Heart right ventricle (tissue), 16 donors: ENCODE measurements around the gene ARID3C. TPM values are rescaled to one million over a fixed set of nuclear protein-coding genes. Genes with fewer than 3 reads are reported as not detected.
"Not testable (repeated sequence)": the region's sequence is repeated elsewhere in the genome, so short reads cannot be mapped to it uniquely, and the experiment has no call there.

Experiments used
- ATAC-seq, 8 donors: fragments of 200-7000 bp; cut with Tn5 transposase; one replicate each; pipeline ENCODE4 v1.9.1; 2020; ENCODE audit warnings: mild to moderate bottlenecking in 8 of 8, moderate library complexity in 8 of 8, moderate number of reproducible peaks in 1 of 8
- DNase-seq, 2 donors: peaks; one replicate each; pipeline ENCODE4 v3.0.0-alpha.2; 2020
- H3K27ac ChIP-seq, 10 donors: fragments of 200-600 bp; sonication (generic) in 2 of 10; one replicate each; pipeline versions ENCODE4 v1.5.0 to v1.8.0; 2020 to 2022; ENCODE audit warnings: mild to moderate bottlenecking in 3 of 10
- H3K27me3 ChIP-seq, 7 donors: fragments of 200-600 bp; one replicate each; pipeline ENCODE4 v1.8.0; 2021 to 2022; ENCODE audit warnings: mild to moderate bottlenecking in 2 of 7
- H3K36me3 ChIP-seq, 9 donors: fragments of 200-600 bp; sonication (generic) in 1 of 9; one replicate each; pipeline versions ENCODE4 v1.5.0 to v1.8.0; 2020 to 2022; ENCODE audit warnings: mild to moderate bottlenecking in 2 of 9
- H3K4me1 ChIP-seq, 9 donors: fragments of 200-600 bp; sonication (generic) in 1 of 9; one replicate each; pipeline versions ENCODE4 v1.5.0 to v1.8.0; 2020 to 2022; ENCODE audit warnings: mild to moderate bottlenecking in 4 of 9
- H3K4me3 ChIP-seq, 10 donors: fragments of 200-600 bp; sonication (generic) in 2 of 10; one replicate each; pipeline versions ENCODE4 v1.5.0 to v1.8.0; 2020 to 2022; ENCODE audit warnings: mild to moderate bottlenecking in 7 of 10, moderate library complexity in 2 of 10
- H3K9me3 ChIP-seq, 11 donors: fragments of 200-600 bp in 10 of 11; sonication (generic) in 2 of 11; one replicate each; pipeline versions ENCODE4 v1.5.0 to v1.8.0; 2013 to 2022; ENCODE audit warnings: mild to moderate bottlenecking in 2 of 11, control low read depth in 1 of 11, moderate library complexity in 1 of 11
- CTCF ChIP-seq, 9 donors: fragments of 200-600 bp; sonication (generic) in 2 of 9; IDR thresholded peaks; one replicate each; pipeline versions ENCODE4 v1.5.0 to v1.8.0; 2021 to 2022; ENCODE audit warnings: antibody characterized with exemption in 9 of 9, mild to moderate bottlenecking in 5 of 9, moderate library complexity in 1 of 9
- WGBS, 2 donors: extraction: QIAGEN DNeasy Blood & Tissue Kit; methylation state at CpG; one replicate each; pipeline ENCODE4 v1.1.7; 2013; ENCODE audit warnings: inconsistent platforms in 1 of 2; 5-methylcytosine and 5-hydroxymethylcytosine counted together
- intact Hi-C, 10 donors: fragments of 100-400 bp; cut with DNase I; formaldehyde crosslinking; loops; one replicate each; pipeline versions ENCODE4 v1.11.1 to v1.14.2; 2022
- polyA plus RNA-seq, 2 donors: library from polyadenylated mRNA; stranded (reverse); fragments of 200-250 nt; gene quantifications; one replicate each; pipeline ENCODE4 v1.2.3, GENCODE V29; 2013
- total RNA-seq, 10 donors: library from RNA; stranded (reverse); fragmentation: NEBNext Ultra II Directional in 3 of 10; extraction: Animal tissue kit (Norgen Biotek cat#: 25700) in 3 of 10; gene quantifications; one replicate each; pipeline versions ENCODE4 v1.2.1 to v1.2.4, GENCODE V29; 2021 to 2023
- donor health status: Arrhythmogenic right ventricular cardiomyopathy.
- donor health status: ischemic (EF 13 %, LVEDD 7.1; RV severe dilation, severe dysfunction).
- donor health status: healthy with polysubstance abuse.
- donor health status: DM: no; HTN: yes; CAD: no.
- donor health status: DM: no; HTN: no; CAD: no.
- donor health status: ischemic (EF 25% LVEDD 6.9; RV normal size, moderate dysfunction).
- donor health status: ischemic (EF 25% LVEDD 5.7; RV mildly dilated, moderate dysfunction).
- donor health status: healthy.
- donor health status: DM: yes; HTN: yes; CAD: no.
- donor health status: Ischemic cardiomyopathy.
- donor health status: ischemic (EF 35%, LVEDD 5.7; RV mildly dilated, moderate dysfunction).
- donor health status: nonischemic (EF 11% LVEDD 7.7; RV severe dilation, severe dysfunction).
- donor health status: DM: yes; HTN: yes; CAD: no.
- donor health status: PGD.
- donor health status: ischemic (EF 29% LVEDD 5.4; RV normal size, mild dysfunction).
- donor health status: nonischemic (EF 23%, LVEDD 6.1; RV moderate dilation, normal function).

Gene ARID3C
- total and polyA plus RNA-seq, 12 donors = not detected

- peak; percentile 95 to 98 for DNase-seq
- peak; percentile 83 to 92 (median 88) for ATAC-seq
- peak within 1 kb of the TSS; percentile 52 to 93 (median 72) for H3K4me3 ChIP-seq
- peak in 8 of 9 donors; percentile 20 to 61 (median 44) for TF ChIP-seq CTCF (IDR thresholded peaks at IDR 0.05)
- H3K36me3 ChIP-seq = peaks cover 0 to 31% (median 13%) of the 10 kb centered on the region in 9 donors
- intact Hi-C loops = no loop called here
- no peaks in the 10 kb centered on the region for H3K27me3 ChIP-seq
- WGBS, 2 donors = 5 to 6% methylated on average over 43 of the region's 43 CpGs
- H3K27ac ChIP-seq = peak within 1 kb of the TSS; percentile 84 to 97 (median 91)
- H3K9me3 ChIP-seq = no peaks in the 10 kb centered on the region
- H3K4me1 ChIP-seq = peaks cover 9 to 34% (median 28%) of the 10 kb centered on the region in 9 donors
These were observed 17.6 kb upstream of the ARID3C start, which contains the start of gene GALT for GRCh38 chr9:34646211-34647083. Gene GALT, plus strand, starts transcription at chr9:34646675. Its CDS starts 30 bp downstream, at chr9:34646705.

GRCh38 chr9:34644766-34645314, 16.0 kb upstream of the ARID3C start:
- Histone ChIP-seq H3K4me3 (no peak overlapping the region), H3K36me3 (peaks cover 0 to 20% (median 13%) of the 10 kb centered on the region in 9 donors), H3K9me3 (no peaks in the 10 kb centered on the region), H3K27ac (no peak overlapping the region), H3K27me3 (no peaks in the 10 kb centered on the region), H3K4me1 (peaks cover 9 to 26% (median 22%) of the 10 kb centered on the region in 9 donors)
- TF ChIP-seq CTCF (IDR thresholded peaks at IDR 0.05) = no peak
- intact Hi-C loops = no loop called here
- ATAC-seq = no peak
- DNase-seq = no peak

GRCh38 chr9:34642679-34643078, 13.8 kb upstream of the ARID3C start:
- no peak for TF ChIP-seq CTCF (IDR thresholded peaks at IDR 0.05)
- no peak for DNase-seq
- WGBS, 2 donors = 98 to 100% methylated on average over 1 of the region's 1 CpG
- H3K27me3 ChIP-seq = no peaks in the 10 kb centered on the region
- no peak for ATAC-seq
- H3K9me3 ChIP-seq = no peaks in the 10 kb centered on the region
- no peak overlapping the region for H3K4me3 ChIP-seq
- intact Hi-C loops = no loop called here
- H3K27ac ChIP-seq = no peak overlapping the region
- H3K4me1 ChIP-seq = peaks cover 9 to 27% (median 19%) of the 10 kb centered on the region in 9 donors
- H3K36me3 ChIP-seq = no peaks in the 10 kb centered on the region

- Histone ChIP-seq H3K4me1 (peaks cover 5 to 31% (median 26%) of the 10 kb centered on the region in 9 donors), H3K36me3 (peaks cover 0 to 12% (median 0%) of the 10 kb centered on the region in 9 donors)
- H3K4me3 ChIP-seq, intact Hi-C loops, ATAC-seq, H3K27ac ChIP-seq, DNase-seq, H3K9me3 ChIP-seq, H3K27me3 ChIP-seq: not testable (repeated sequence)
- WGBS, 2 donors = 86 to 91% methylated on average over 8 of the region's 8 CpGs
These were observed 10.5 kb upstream of the ARID3C start for GRCh38 chr9:34639322-34639721.
